Activated T-cell treated with anti-CD3 and anti-CD28 coated beads, Interleukin-2, amount 50 U/mL, for 72 hours (primary cell): ENCODE results near the gene WWOX. TPM values are rescaled to one million over a fixed set of nuclear protein-coding genes. Genes with fewer than 3 reads are reported as not detected.

Experiments
- ATAC-seq, 2 donors: fragments of 150-1000 bp; cut with Tn5 transposase; replicated peaks in 1 of 2; 2 replicates each; pipeline ENCODE4 v1.10.0; 2021; ENCODE audit warnings: moderate library complexity in 2 of 2, mild to moderate bottlenecking in 1 of 2
- DNase-seq, 2 donors: peaks; one replicate each; pipeline ENCODE4 v3.0.0; 2021 to 2022; ENCODE audit warnings: mixed read lengths in 1 of 2
- H3K27ac Mint-ChIP-seq: one replicate; pipeline ENCODE4 v1.8.0; 2022; ENCODE audit warnings: mild to moderate bottlenecking, moderate library complexity, mixed read lengths
- H3K27me3 Mint-ChIP-seq: one replicate; pipeline ENCODE4 v1.8.0; 2022; ENCODE audit warnings: low read depth, mixed read lengths
- H3K36me3 Mint-ChIP-seq, 2 donors: one replicate each; pipeline ENCODE4 v1.8.0; 2022; ENCODE audit warnings: mixed read lengths in 2 of 2, mild to moderate bottlenecking in 1 of 2; ENCODE audit not compliant: insufficient read depth in 2 of 2
- H3K4me1 Mint-ChIP-seq: one replicate; pipeline ENCODE4 v1.8.0; 2022; ENCODE audit warnings: low read depth, mixed read lengths
- H3K4me3 Mint-ChIP-seq, 2 donors: one replicate each; pipeline ENCODE4 v1.8.0; 2022; ENCODE audit warnings: mild to moderate bottlenecking in 2 of 2, mixed read lengths in 2 of 2, moderate library complexity in 2 of 2
- H3K9me3 Mint-ChIP-seq, 2 donors: one replicate each; pipeline ENCODE4 v1.8.0; 2022; ENCODE audit warnings: mixed read lengths in 2 of 2
- total RNA-seq, 2 donors: library from RNA; stranded (reverse); gene quantifications; one replicate each; pipeline ENCODE4 v1.2.3, GENCODE V29; 2022

The WWOX gene
- total RNA-seq, 2 donors from 2014 or later: 21.2 to 21.5 TPM

DNA sequence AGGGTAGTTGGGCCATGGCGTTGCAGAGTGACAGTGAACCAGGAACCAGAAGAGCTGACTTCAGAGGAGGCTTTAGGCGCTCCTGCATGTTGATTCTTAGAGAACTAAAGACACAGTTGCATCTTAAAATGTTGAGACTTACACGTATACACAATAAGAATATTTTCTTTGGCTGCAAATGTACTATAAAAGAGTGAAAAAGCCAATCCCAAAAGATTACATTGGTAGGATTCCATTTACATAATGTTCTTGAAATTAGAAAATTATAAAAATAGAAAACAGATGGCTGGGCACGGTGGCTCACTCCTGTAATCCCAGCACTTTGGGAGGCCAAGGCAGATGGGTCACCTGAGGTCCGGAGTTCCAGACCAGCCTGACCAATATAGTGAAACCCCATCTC, 738.8 kb downstream of the WWOX start:
- peak overlapping the region; percentile 1 for H3K27ac Mint-ChIP-seq
- no peaks in the 10 kb centered on the region for H3K36me3 Mint-ChIP-seq
- no peak for DNase-seq
- H3K9me3 Mint-ChIP-seq: no peaks in the 10 kb centered on the region
- no peaks in the 10 kb centered on the region for H3K27me3 Mint-ChIP-seq
- no peak for ATAC-seq
- H3K4me1 Mint-ChIP-seq: no peaks in the 10 kb centered on the region
- no peak overlapping the region for H3K4me3 Mint-ChIP-seq

DNA sequence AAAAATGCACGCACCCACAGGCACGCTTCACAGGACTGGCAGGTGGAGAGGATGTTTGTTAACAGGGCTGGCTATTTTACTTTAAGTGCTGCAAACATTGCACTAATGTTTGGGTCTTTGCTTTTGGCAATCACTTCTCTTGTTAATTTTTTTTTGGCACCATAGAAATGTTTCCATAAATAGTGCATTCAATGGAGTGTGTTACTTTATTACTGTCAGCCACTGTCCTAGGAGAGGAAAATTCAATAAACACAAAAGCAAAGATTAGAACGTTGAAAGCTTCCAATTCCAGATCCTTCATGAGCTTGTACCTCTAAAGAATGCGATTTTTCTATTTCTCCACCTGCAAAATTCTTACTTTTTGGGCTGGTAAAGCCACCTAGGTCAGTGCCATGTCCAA, 743.5 kb downstream of the WWOX start:
- Mint-ChIP-seq H3K36me3 (no peaks in the 10 kb centered on the region), H3K27me3 (no peaks in the 10 kb centered on the region), H3K4me1 (no peaks in the 10 kb centered on the region), H3K4me3 (no peak overlapping the region), H3K27ac (no peak overlapping the region), H3K9me3 (peaks cover 0 to 2% of the 10 kb centered on the region in 2 donors)
- DNase-seq (no peak), ATAC-seq (no peak)

DNA sequence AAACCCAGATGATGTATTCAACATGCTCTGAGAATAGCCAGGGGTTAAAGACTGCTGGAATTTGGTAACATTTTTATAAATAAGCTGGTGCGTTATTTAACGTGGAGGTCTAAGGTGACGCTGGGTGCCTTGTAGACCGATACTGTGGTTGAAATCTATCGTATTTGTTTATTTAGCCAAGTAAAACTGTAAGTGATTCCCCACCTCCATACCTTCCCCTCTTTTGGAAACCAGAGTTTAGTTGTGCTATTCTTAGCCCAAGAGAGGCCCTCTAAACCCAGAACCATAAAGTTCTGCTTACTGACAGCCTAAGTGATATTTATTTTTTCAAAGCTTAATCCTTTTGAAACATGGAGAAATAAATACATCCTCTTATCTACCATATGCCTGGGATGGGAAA, 744.5 kb downstream of the WWOX start:
- H3K27me3 Mint-ChIP-seq: no peaks in the 10 kb centered on the region
- H3K4me3 Mint-ChIP-seq: no peak overlapping the region
- H3K4me1 Mint-ChIP-seq: no peaks in the 10 kb centered on the region
- peaks cover 0 to 2% of the 10 kb centered on the region in 2 donors for H3K9me3 Mint-ChIP-seq
- no peaks in the 10 kb centered on the region for H3K36me3 Mint-ChIP-seq
- no peak for ATAC-seq
- H3K27ac Mint-ChIP-seq: no peak overlapping the region
- DNase-seq: no peak

DNA sequence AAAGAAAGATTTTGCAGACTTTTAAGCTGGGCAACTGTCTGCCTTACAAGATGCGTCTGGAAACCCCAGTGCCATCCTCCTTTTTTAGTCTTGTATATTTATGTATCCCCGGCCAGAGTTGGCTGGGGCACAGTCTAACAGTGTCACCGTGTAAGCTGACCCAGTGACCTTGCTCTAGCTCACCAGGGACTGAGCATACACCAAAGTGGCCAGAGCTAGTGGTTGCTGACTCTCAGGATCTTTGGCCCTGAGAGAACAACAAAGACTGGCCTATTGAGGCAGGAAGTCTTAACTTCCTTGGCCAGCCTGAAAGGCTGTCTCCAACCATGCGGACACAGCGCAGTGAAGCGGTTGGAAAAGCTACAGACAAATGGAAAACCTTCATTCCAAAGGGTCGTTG, 745.2 kb downstream of the WWOX start:
- peaks cover 0 to 2% of the 10 kb centered on the region in 2 donors for H3K9me3 Mint-ChIP-seq
- H3K27ac Mint-ChIP-seq: no peak overlapping the region
- DNase-seq (no peak), ATAC-seq (no peak)
- no peaks in the 10 kb centered on the region for H3K36me3 Mint-ChIP-seq
- no peaks in the 10 kb centered on the region for H3K27me3 Mint-ChIP-seq
- no peak overlapping the region for H3K4me3 Mint-ChIP-seq
- no peaks in the 10 kb centered on the region for H3K4me1 Mint-ChIP-seq

DNA sequence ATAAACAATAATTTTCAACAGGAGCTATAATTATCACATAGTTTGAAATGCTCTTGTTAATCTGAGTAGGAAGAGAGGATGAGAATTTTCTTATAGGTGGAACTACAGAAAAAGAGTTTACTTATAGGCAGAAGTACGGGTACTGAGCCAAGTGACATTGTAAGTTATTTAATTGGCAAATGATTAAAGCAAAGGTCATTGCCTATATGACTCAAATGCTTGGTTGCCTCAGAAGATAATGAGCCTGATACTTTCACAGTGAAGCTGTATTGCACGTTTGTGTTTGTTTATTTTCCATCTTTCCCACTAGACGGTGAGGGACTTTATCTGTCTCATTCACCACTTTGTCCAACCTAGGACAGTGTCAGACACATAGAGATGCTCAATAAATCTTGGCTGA, 751.8 kb downstream of the WWOX start:
- ATAC-seq (peak in 1 of 2 donors; percentile 19), DNase-seq (no peak)
- no peak overlapping the region for H3K4me3 Mint-ChIP-seq
- peaks cover 0 to 4% of the 10 kb centered on the region in 2 donors for H3K9me3 Mint-ChIP-seq
- H3K27ac Mint-ChIP-seq: no peak overlapping the region
- H3K27me3 Mint-ChIP-seq: no peaks in the 10 kb centered on the region
- no peaks in the 10 kb centered on the region for H3K36me3 Mint-ChIP-seq
- H3K4me1 Mint-ChIP-seq: no peaks in the 10 kb centered on the region

DNA sequence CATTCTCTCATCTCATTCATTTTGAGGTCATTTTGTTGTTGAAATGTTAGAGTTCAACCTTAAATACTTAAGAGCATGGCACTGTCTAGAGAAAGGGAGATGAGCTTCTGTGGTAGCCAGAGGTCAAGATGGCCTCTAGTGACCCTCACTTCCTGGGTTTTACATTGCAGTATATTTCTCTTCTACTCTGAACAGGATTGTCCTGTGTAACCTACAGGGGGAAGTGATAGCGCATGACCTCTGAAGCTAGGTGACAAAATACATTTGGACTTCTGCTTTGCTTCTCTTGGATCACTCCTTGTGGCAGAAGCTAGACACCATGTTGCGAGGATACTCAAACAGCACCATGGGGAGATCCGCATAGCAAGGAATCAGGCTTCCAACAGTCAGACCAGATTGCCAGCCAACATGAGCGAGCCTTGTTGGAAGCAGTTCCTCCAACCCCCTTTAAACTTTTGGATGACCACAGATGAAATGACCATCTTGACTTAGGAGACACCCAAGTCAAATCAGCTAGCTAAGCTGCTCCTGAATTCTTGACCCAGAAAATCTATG, 752.7 kb downstream of the WWOX start:
- H3K4me3 Mint-ChIP-seq: no peak overlapping the region

DNA sequence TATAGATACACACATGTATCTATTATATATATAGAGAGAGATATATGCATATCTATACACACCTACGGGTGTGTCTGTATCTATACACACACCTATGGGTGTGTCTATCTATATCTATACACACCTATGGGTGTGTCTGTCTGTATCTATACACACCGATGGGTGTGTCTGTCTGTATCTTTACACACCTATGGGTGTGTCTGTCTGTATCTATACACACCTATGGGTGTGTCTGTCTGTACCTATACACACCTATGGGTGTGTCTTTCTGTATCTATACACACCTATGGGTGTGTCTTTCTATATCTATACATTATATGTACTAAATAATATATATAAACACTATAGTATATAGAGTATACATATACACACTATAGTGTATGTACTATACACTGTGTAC, 762.6 kb downstream of the WWOX start:
- no peaks in the 10 kb centered on the region for H3K9me3 Mint-ChIP-seq
- ATAC-seq: no peak

More for the DNA sequence above, 752.7 kb downstream of the WWOX start:
- Mint-ChIP-seq H3K27ac (peak overlapping the region; percentile 62), H3K9me3 (peaks cover 0 to 4% of the 10 kb centered on the region in 2 donors), H3K36me3 (no peaks in the 10 kb centered on the region), H3K27me3 (no peaks in the 10 kb centered on the region), H3K4me1 (no peaks in the 10 kb centered on the region)
- ATAC-seq (no peak), DNase-seq (no peak)

DNA sequence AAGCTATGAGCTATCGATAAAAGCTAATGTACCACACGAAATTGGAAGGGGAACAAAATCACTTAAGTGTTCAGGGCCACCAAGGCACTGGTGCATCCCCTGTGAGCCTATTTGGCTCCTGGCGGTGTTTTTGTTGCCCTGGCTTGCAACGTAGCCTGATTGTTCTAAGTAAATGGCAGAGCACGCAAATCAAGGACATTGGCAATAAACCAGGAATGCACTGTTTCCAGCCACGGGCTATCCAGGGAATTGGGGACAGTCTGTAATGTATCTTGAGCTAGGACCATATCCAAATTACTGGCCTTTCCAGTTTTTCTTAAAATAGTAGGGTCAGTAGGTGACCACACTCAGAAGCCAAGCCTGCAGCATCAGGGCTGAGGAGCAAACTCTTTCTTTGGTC, 767.1 kb downstream of the WWOX start:
- Mint-ChIP-seq H3K27ac (no peak overlapping the region), H3K27me3 (no peaks in the 10 kb centered on the region), H3K4me1 (no peaks in the 10 kb centered on the region), H3K36me3 (no peaks in the 10 kb centered on the region), H3K9me3 (no peaks in the 10 kb centered on the region), H3K4me3 (no peak overlapping the region)
- ATAC-seq (no peak), DNase-seq (no peak)

More for the DNA sequence above, 762.6 kb downstream of the WWOX start:
- no peak overlapping the region for H3K27ac Mint-ChIP-seq
- H3K27me3 Mint-ChIP-seq: no peaks in the 10 kb centered on the region
- no peaks in the 10 kb centered on the region for H3K4me1 Mint-ChIP-seq
- no peaks in the 10 kb centered on the region for H3K36me3 Mint-ChIP-seq
- no peak for DNase-seq
- no peak overlapping the region for H3K4me3 Mint-ChIP-seq

DNA sequence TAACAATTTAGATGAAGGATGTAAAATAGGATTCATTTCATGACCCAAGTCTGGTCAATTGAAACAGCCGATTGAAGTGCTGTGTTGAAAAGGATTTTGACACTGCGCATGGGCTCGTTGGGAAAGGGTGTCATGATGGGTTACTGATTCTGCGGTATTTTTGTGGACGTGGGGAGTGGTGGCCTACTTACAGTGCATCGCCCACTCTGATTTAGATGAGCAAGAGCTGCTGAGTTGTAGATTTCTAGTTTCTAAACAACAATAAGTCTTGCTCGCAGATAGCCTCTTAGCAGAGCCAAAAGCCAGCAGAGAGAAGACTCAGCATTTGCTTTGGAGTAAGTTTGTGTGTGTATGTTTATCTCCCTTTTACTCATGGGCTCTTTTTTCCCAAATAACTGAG, 770.0 kb downstream of the WWOX start:
- H3K4me1 Mint-ChIP-seq: no peaks in the 10 kb centered on the region
- peak overlapping the region; percentile 48 for H3K27ac Mint-ChIP-seq
- peak overlapping the region in 1 of 2 donors; percentile 62 for H3K4me3 Mint-ChIP-seq
- no peaks in the 10 kb centered on the region for H3K9me3 Mint-ChIP-seq
- no peaks in the 10 kb centered on the region for H3K36me3 Mint-ChIP-seq
- DNase-seq (peak in 1 of 2 donors; percentile 22), ATAC-seq (peak in 1 of 2 donors; percentile 82)
- no peaks in the 10 kb centered on the region for H3K27me3 Mint-ChIP-seq

DNA sequence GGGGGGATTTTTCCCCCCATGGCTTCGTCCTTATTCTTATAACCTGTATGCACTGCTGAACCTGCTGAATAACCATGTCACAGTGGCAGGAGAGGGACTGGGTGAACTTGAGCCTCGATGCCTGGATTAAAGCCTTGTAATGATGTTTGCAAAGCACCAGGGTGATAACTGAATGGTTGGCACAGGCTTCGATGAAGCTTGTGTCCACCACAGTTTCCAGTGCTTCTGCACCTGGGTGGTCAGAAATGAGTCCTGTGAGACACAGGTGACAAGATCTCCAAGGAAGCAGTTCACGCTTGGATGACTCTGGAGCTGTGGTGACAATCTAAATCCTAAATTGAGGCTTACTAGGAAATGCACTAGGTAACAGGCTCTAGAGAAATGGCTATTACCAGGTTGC, 771.8 kb downstream of the WWOX start:
- Mint-ChIP-seq H3K4me3 (no peak overlapping the region), H3K27me3 (no peaks in the 10 kb centered on the region), H3K27ac (no peak overlapping the region)

DNA sequence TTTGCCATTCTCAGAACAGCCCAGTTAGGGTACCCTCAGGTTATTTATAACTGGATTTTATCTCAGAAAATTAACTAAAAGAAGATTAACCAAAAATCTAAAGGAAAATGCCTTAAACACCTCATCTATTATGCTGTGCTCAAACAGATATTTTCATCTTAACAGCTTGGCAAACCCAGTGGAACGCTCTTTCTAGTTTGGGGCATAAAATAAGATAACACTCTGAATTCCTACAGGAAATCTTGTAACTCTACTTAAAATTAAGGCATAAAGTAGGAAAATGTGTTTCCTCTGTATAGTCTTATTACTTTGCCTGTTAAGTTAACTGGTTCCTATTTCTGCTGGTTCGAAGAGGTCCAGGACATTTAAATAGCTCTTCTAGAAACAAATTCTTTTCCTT, 777.2 kb downstream of the WWOX start:
- ATAC-seq: no peak
- no peak for DNase-seq
- no peaks in the 10 kb centered on the region for H3K36me3 Mint-ChIP-seq
- no peaks in the 10 kb centered on the region for H3K9me3 Mint-ChIP-seq
- no peaks in the 10 kb centered on the region for H3K27me3 Mint-ChIP-seq
- H3K4me1 Mint-ChIP-seq: no peaks in the 10 kb centered on the region
- no peak overlapping the region for H3K4me3 Mint-ChIP-seq
- H3K27ac Mint-ChIP-seq: peak overlapping the region; percentile 50

More for the DNA sequence above, 771.8 kb downstream of the WWOX start:
- DNase-seq (no peak), ATAC-seq (no peak)
- Mint-ChIP-seq H3K4me1 (no peaks in the 10 kb centered on the region), H3K9me3 (no peaks in the 10 kb centered on the region), H3K36me3 (no peaks in the 10 kb centered on the region)

DNA sequence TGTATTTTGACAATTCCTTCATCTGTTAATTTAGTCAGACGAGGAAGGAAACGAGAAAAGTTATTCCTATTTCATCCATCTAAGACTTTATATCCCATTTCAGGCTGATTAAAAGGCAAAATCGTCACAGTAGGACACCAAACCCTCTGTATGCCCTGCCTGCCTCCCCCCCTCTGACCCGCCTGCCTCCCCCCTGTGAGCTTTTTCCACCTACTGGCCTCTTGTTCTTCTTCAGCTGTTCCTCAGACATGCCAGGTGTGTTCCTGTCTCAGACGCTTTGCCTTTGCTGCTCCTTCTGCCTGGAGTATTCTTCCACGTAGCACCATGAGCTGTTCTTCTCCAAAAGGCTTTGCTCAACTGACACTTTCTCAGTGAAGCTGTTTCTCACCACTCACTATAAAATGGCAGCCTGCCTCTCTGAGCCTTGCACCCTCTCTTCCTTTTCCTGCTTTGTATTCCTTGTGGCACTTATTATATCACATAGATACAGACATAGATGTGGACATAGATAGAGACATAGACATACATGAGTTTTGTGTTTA, 777.7 kb downstream of the WWOX start:
- H3K4me3 Mint-ChIP-seq: no peak overlapping the region

DNA sequence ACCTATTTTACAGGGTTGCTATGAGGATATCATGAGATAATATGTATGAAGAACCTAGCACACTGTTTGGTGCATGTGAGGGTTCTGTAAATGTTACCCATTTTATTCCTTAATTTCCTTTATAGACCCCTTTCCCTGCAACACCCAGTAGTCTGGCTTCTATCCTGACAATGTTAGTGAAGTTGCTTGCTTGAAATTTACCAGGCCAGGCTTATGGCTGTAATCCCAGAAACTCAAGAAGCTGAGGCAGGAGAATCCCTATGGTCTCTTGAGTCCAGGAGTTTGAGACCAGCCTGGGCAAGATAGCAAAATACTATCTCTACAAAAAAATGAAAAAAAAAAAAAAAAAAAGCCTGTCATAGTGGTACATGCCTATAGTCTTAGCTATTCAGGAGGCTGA, 779.1 kb downstream of the WWOX start:
- no peak overlapping the region for H3K27ac Mint-ChIP-seq
- ATAC-seq: no peak
- H3K36me3 Mint-ChIP-seq: no peaks in the 10 kb centered on the region
- H3K27me3 Mint-ChIP-seq: no peaks in the 10 kb centered on the region
- no peaks in the 10 kb centered on the region for H3K4me1 Mint-ChIP-seq
- no peak for DNase-seq
- H3K9me3 Mint-ChIP-seq: no peaks in the 10 kb centered on the region
- no peak overlapping the region for H3K4me3 Mint-ChIP-seq

More for the DNA sequence above, 777.7 kb downstream of the WWOX start:
- no peak for DNase-seq
- Mint-ChIP-seq H3K36me3 (no peaks in the 10 kb centered on the region), H3K9me3 (no peaks in the 10 kb centered on the region), H3K27me3 (no peaks in the 10 kb centered on the region), H3K27ac (peak overlapping the region; percentile 50), H3K4me1 (no peaks in the 10 kb centered on the region)
- no peak for ATAC-seq

DNA sequence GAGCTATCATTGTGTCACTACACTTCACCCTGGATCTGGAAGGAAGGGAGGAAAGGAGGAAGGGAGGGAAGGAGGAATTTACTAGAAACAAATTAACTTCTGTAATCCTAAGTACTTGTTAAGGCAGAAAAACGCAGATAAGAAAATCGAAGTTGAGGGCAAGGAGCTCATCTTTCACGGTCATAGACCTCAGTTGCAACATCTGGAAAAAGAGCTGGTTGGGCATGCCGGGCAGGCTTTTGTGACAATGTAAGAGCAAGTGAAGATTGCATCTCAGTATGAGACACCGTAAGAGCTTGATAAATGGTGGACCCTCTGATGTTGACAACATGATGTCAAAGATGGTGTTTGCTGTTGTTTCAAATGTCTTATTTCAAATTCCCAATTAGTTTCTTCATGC, 779.6 kb downstream of the WWOX start:
- ATAC-seq: no peak
- Mint-ChIP-seq H3K9me3 (no peaks in the 10 kb centered on the region), H3K4me3 (no peak overlapping the region), H3K4me1 (no peaks in the 10 kb centered on the region), H3K36me3 (no peaks in the 10 kb centered on the region), H3K27me3 (no peaks in the 10 kb centered on the region), H3K27ac (no peak overlapping the region)
- DNase-seq: no peak
